Testis (tissue), 2 donors: ENCODE results near the gene SRCAP.

Experiments used
- POLR2A ChIP-seq: fragments of 450-650 bp; IDR thresholded peaks from one replicate; pipeline ENCODE4 v1.6.1; 2017; ENCODE audit warnings: antibody characterized with exemption, mild to moderate bottlenecking, moderate library complexity
- TF ChIP-seq, protein P1 (sequence below), 3 experiments: fragments of 450-650 bp in 2 of 3; fragments of 200-600 bp in 1 of 3; sonication (generic) in 1 of 3; IDR thresholded peaks; one replicate each; pipeline ENCODE4 v1.5.1; 2016 to 2019; ENCODE audit warnings: antibody characterized with exemption in 3 of 3, mild to moderate bottlenecking in 2 of 3, moderate library complexity in 1 of 3

DNA sequence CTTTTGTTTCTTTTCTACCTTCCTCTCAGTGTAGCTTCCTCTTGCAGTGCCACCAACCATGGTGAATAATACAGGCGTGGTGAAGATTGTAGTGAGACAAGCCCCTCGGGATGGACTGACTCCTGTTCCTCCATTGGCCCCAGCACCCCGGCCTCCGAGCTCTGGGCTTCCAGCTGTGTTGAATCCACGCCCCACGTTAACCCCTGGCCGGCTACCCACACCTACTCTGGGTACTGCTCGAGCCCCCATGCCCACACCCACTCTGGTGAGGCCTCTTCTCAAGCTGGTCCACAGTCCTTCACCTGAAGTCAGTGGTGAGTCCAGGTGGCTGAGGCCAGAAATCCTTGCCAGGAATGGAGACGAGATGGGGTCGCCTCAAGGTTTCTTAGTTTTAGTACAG, 23.9 kb downstream of the SRCAP start:
- TF ChIP-seq POLR2A = no peak
- TF ChIP-seq, protein P1, sequence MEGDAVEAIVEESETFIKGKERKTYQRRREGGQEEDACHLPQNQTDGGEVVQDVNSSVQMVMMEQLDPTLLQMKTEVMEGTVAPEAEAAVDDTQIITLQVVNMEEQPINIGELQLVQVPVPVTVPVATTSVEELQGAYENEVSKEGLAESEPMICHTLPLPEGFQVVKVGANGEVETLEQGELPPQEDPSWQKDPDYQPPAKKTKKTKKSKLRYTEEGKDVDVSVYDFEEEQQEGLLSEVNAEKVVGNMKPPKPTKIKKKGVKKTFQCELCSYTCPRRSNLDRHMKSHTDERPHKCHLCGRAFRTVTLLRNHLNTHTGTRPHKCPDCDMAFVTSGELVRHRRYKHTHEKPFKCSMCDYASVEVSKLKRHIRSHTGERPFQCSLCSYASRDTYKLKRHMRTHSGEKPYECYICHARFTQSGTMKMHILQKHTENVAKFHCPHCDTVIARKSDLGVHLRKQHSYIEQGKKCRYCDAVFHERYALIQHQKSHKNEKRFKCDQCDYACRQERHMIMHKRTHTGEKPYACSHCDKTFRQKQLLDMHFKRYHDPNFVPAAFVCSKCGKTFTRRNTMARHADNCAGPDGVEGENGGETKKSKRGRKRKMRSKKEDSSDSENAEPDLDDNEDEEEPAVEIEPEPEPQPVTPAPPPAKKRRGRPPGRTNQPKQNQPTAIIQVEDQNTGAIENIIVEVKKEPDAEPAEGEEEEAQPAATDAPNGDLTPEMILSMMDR (IDR thresholded peaks at IDR 0.05) = no peak
